ACC112 (cell line): ENCODE results near the gene RNF151.

Source experiments
- H2AFZ ChIP-seq: fragments of 200-600 bp; sonication (generic); one replicate; pipeline ENCODE4 v1.6.0; 2017; ENCODE audit warnings: antibody characterized with exemption, low read length; ENCODE audit not compliant: unreplicated experiment
- H3K27ac ChIP-seq: fragments of 200-600 bp; sonication (generic); 2 replicates; pipeline ENCODE4 v1.5.1; 2014; ENCODE audit warnings: low read depth, mild to moderate bottlenecking, antibody characterized with exemption, low read length, moderate library complexity
- H3K27me3 ChIP-seq: fragments of 200-600 bp; sonication (generic); 2 replicates; pipeline ENCODE4 v1.6.1; 2014; ENCODE audit warnings: mild to moderate bottlenecking, antibody characterized with exemption, low read length, moderate library complexity, mixed read lengths; ENCODE audit not compliant: insufficient read depth
- H3K36me3 ChIP-seq: fragments of 200-600 bp; sonication (generic); 2 replicates; pipeline ENCODE4 v1.6.1; 2016; ENCODE audit warnings: mild to moderate bottlenecking, antibody characterized with exemption, low read length, moderate library complexity, mixed read lengths; ENCODE audit not compliant: insufficient read depth
- H3K4me1 ChIP-seq: fragments of 200-600 bp; sonication (generic); one replicate; pipeline ENCODE4 v1.6.1; 2016; ENCODE audit warnings: low read length, mixed read lengths; ENCODE audit not compliant: insufficient read depth, unreplicated experiment, control insufficient read depth
- H3K4me3 ChIP-seq: fragments of 200-600 bp; sonication (generic); 2 replicates; pipeline ENCODE4 v1.5.1; 2014; ENCODE audit warnings: mild to moderate bottlenecking, low read depth, low read length
- H3K79me2 ChIP-seq: fragments of 200-600 bp; sonication (generic); one replicate; pipeline ENCODE4 v1.6.0; 2016; ENCODE audit warnings: low read length; ENCODE audit not compliant: control insufficient read depth, unreplicated experiment, insufficient read depth

The RNF151 gene

GRCh38 chr16:1998360-1998835 is 31.7 kb downstream of the RNF151 start:
- peaks cover 15% of the 10 kb centered on the region; the same call in 1 of the 2 replicates for H3K36me3 ChIP-seq
- no peak overlapping the region for H2AFZ ChIP-seq
- H3K4me1 ChIP-seq, result peaks cover 14% of the 10 kb centered on the region
- H3K79me2 ChIP-seq, result peaks cover 6% of the 10 kb centered on the region
- H3K27ac ChIP-seq, result no peak overlapping the region
- no peak overlapping the region for H3K4me3 ChIP-seq
- H3K27me3 ChIP-seq, result no peaks in the 10 kb centered on the region

GRCh38 chr16:1998852-1999801 is 32.5 kb downstream of the RNF151 start:
- no peak overlapping the region for H3K4me3 ChIP-seq
- no peak overlapping the region for H3K27ac ChIP-seq
- H3K36me3 ChIP-seq, result peaks cover 15% of the 10 kb centered on the region; the same call in 1 of the 2 replicates
- H3K27me3 ChIP-seq, result no peaks in the 10 kb centered on the region
- H2AFZ ChIP-seq, result no peak overlapping the region
- H3K4me1 ChIP-seq, result peaks cover 13% of the 10 kb centered on the region
- H3K79me2 ChIP-seq, result peaks cover 11% of the 10 kb centered on the region

- Histone ChIP-seq H3K27ac (no peak overlapping the region), H3K4me3 (no peak overlapping the region), H3K79me2 (peaks cover 20% of the 10 kb centered on the region), H3K27me3 (no peaks in the 10 kb centered on the region), H2AFZ (no peak overlapping the region), H3K36me3 (peaks cover 15% of the 10 kb centered on the region; the same call in 1 of the 2 replicates), H3K4me1 (peaks cover 19% of the 10 kb centered on the region)
These were observed 33.3 kb downstream of the RNF151 start for GRCh38 chr16:1999866-2000514.

GRCh38 chr16:2001035-2001434 is 34.4 kb downstream of the RNF151 start:
- no peak overlapping the region for H3K27ac ChIP-seq
- peaks cover 31% of the 10 kb centered on the region for H3K79me2 ChIP-seq
- peaks cover 19% of the 10 kb centered on the region for H3K4me1 ChIP-seq
- no peaks in the 10 kb centered on the region for H3K27me3 ChIP-seq
- H2AFZ ChIP-seq, result no peak overlapping the region
- H3K4me3 ChIP-seq, result no peak overlapping the region
- H3K36me3 ChIP-seq, result peaks cover 15% of the 10 kb centered on the region; the same call in 1 of the 2 replicates

GRCh38 chr16:2001456-2002355 is 35.0 kb downstream of the RNF151 start:
- no peak overlapping the region for H2AFZ ChIP-seq
- no peak overlapping the region for H3K27ac ChIP-seq
- H3K4me1 ChIP-seq, result peaks cover 19% of the 10 kb centered on the region
- H3K36me3 ChIP-seq, result peaks cover 15% of the 10 kb centered on the region; the same call in 1 of the 2 replicates
- no peaks in the 10 kb centered on the region for H3K27me3 ChIP-seq
- no peak overlapping the region for H3K4me3 ChIP-seq
- H3K79me2 ChIP-seq, result peaks cover 37% of the 10 kb centered on the region

GRCh38 chr16:2002406-2003230 is 36.0 kb downstream of the RNF151 start:
- no peak overlapping the region for H2AFZ ChIP-seq
- no peaks in the 10 kb centered on the region for H3K27me3 ChIP-seq
- H3K27ac ChIP-seq, result no peak overlapping the region
- H3K4me1 ChIP-seq, result peaks cover 24% of the 10 kb centered on the region
- no peak overlapping the region for H3K4me3 ChIP-seq
- peaks cover 15% of the 10 kb centered on the region; the same call in 1 of the 2 replicates for H3K36me3 ChIP-seq
- peaks cover 46% of the 10 kb centered on the region for H3K79me2 ChIP-seq

GRCh38 chr16:2003231-2003826 is 36.7 kb downstream of the RNF151 start:
- peaks cover 54% of the 10 kb centered on the region for H3K79me2 ChIP-seq
- H3K4me3 ChIP-seq, result no peak overlapping the region
- peaks cover 15% of the 10 kb centered on the region; the same call in 1 of the 2 replicates for H3K36me3 ChIP-seq
- H3K27ac ChIP-seq, result no peak overlapping the region
- no peak overlapping the region for H2AFZ ChIP-seq
- H3K4me1 ChIP-seq, result peaks cover 23% of the 10 kb centered on the region
- H3K27me3 ChIP-seq, result no peaks in the 10 kb centered on the region

- no peaks in the 10 kb centered on the region for H3K27me3 ChIP-seq
- H3K27ac ChIP-seq, result no peak overlapping the region
- peaks cover 61% of the 10 kb centered on the region for H3K79me2 ChIP-seq
- H2AFZ ChIP-seq, result no peak overlapping the region
- peaks cover 15% of the 10 kb centered on the region; the same call in 1 of the 2 replicates for H3K36me3 ChIP-seq
- no peak overlapping the region for H3K4me3 ChIP-seq
- peaks cover 24% of the 10 kb centered on the region for H3K4me1 ChIP-seq
These were observed 37.4 kb downstream of the RNF151 start for GRCh38 chr16:2003827-2004641.
